ENCODE data around the gene GIT2.

The GIT2 gene

GRCh38 chr12:109995686-109996482 is at the start of gene GIT2:
Gene GIT2 (minus strand): TSS chr12:109996368. CDS start chr12:109996224, 144 bp downstream.
- H3K4me3 ChIP-seq (ENCODE audit: low read depth, low read length), result peak within 1 kb of the TSS; percentile 99
- TF ChIP-seq, protein P1, sequence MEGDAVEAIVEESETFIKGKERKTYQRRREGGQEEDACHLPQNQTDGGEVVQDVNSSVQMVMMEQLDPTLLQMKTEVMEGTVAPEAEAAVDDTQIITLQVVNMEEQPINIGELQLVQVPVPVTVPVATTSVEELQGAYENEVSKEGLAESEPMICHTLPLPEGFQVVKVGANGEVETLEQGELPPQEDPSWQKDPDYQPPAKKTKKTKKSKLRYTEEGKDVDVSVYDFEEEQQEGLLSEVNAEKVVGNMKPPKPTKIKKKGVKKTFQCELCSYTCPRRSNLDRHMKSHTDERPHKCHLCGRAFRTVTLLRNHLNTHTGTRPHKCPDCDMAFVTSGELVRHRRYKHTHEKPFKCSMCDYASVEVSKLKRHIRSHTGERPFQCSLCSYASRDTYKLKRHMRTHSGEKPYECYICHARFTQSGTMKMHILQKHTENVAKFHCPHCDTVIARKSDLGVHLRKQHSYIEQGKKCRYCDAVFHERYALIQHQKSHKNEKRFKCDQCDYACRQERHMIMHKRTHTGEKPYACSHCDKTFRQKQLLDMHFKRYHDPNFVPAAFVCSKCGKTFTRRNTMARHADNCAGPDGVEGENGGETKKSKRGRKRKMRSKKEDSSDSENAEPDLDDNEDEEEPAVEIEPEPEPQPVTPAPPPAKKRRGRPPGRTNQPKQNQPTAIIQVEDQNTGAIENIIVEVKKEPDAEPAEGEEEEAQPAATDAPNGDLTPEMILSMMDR (IDR thresholded peaks at IDR 0.05; ENCODE audit: borderline replicate concordance, insufficient read depth, low read depth, low read length), result no peak

- TF ChIP-seq, protein P1 (IDR thresholded peaks at IDR 0.05; ENCODE audit: borderline replicate concordance, insufficient read depth, low read depth, low read length), result no peak
- no peak overlapping the region for H3K4me3 ChIP-seq (ENCODE audit: low read depth, low read length)
Measured at GRCh38 chr12:110042264-110042663, 46.1 kb upstream of the GIT2 start.

- no peak overlapping the region for H3K4me3 ChIP-seq (ENCODE audit: low read depth, low read length)
- TF ChIP-seq, protein P1 (IDR thresholded peaks at IDR 0.05; ENCODE audit: borderline replicate concordance, insufficient read depth, low read depth, low read length), result no peak
Measured at GRCh38 chr12:110039085-110039807, 43.1 kb upstream of the GIT2 start.

DNA sequence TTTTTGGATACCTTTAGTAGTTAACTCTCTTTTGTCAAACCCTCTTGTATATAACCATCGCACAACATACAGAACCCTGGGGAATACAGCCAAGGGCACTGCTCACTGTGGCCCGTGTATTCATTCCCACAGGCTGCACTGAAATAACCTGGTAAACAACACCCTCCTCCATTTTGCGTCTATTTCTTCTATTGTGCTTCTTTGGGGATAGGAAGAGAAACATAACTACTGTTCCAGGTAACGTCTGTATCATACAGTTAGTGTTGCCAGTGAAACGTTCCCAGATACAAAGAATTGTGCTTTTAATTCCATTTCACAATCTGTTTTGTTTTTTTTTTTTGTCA is 42.5 kb upstream of the GIT2 start:
- H3K4me3 ChIP-seq (ENCODE audit: low read depth, low read length), result no peak overlapping the region
- TF ChIP-seq, protein P1 (IDR thresholded peaks at IDR 0.05; ENCODE audit: borderline replicate concordance, insufficient read depth, low read depth, low read length), result no peak

DNA sequence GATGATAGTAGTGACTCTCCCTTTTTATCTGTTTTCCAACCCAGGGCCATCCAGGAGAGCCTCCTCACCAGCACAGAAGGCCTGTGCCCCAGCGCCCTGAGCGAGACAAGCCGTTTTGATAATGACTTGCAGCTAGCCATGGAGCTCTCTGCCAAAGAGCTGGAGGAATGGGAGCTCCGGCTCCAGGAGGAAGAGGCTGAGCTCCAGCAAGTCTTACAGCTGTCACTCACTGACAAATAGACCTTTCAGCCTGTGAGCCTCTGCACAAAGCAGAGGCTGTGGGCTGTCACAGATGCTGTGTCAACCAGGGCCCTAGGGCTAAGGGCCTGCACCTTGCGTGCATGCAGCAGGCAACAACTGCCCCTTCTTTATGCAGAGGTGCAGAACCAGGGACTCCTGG is 41.1 kb upstream of the GIT2 start:
- TF ChIP-seq, protein P1 (IDR thresholded peaks at IDR 0.05; ENCODE audit: borderline replicate concordance, insufficient read depth, low read depth, low read length), result no peak
- no peak overlapping the region for H3K4me3 ChIP-seq (ENCODE audit: low read depth, low read length)

DNA sequence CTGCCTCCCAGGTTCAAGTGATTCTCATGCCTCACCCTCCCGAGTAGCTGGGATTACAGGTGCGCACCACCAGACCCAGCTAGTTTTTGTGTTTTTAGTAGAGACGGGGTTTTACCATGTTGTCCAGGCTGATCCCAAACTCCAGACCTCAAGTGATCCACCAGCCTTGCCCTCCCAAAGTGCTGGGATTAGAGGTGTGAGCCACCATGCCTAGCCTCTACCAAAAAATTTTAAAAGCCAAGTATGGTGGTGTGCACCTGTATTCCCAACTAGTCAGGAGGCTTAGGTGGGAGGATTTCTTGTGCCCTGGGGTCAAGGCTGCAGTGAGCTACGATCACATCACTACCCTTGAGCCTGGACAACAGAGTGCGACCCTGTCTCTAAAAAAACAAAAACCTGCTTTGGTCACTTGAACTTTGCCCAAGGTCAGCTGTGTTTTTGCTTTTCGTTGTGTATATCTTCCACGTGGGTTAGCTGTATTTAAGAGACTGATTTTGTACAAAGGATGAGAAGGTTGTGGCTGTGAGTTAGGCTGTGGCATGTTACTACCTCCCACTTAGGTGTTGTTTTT is 39.5 kb upstream of the GIT2 start:
- TF ChIP-seq, protein P1 (IDR thresholded peaks at IDR 0.05; ENCODE audit: borderline replicate concordance, insufficient read depth, low read depth, low read length), result no peak
- no peak overlapping the region for H3K4me3 ChIP-seq (ENCODE audit: low read depth, low read length)
